Measurements from ENCODE around the gene MOB1A. TPM values are rescaled to one million over a fixed set of nuclear protein-coding genes. Genes with fewer than 3 reads are reported as not detected.

Gene MOB1A
- total and polyA plus RNA-seq, 10 of the 15 experiments (the other 5 are each of a cell fraction or from before 2014, with no cell fraction given): 41.2 to 232 (median 172) TPM

GRCh38 chr2:74105413-74105812 is 73.3 kb downstream of the MOB1A start (continued):
- TF ChIP-seq ZNF687 (IDR thresholded peaks at IDR 0.05): no peak
- TF ChIP-seq KDM1A (IDR thresholded peaks at IDR 0.05; ENCODE audit: borderline replicate concordance): no peak
- no peak for TF ChIP-seq ZNF24 (IDR thresholded peaks at IDR 0.05)
- TF ChIP-seq CHD2 (IDR thresholded peaks at IDR 0.05; ENCODE audit: borderline replicate concordance, low read depth, low read length): no peak

GRCh38 chr2:74104839-74105238 is 73.8 kb downstream of the MOB1A start:
- H3K4me2 ChIP-seq (ENCODE audit: control insufficient read depth, insufficient read depth): no peak overlapping the region
- POLR2A ChIA-PET: no interaction called here
- intact Hi-C loops (cut with micrococcal nuclease; ENCODE audit: unreplicated experiment) (loop anchor here (5.0 kb wide), 1 partner anchor 198 kb away; no protein-coding TSS in a partner anchor), in situ Hi-C loops (cut with MboI) (no loop called here)
- no peak for FAIRE-seq
- over 99% methylated on average over 7 of the region's 7 CpGs for WGBS (ENCODE audit: insufficient coverage, insufficient replicate concordance, low lambda C conversion rate, missing lambda C conversion rate)
- H3K9me3 ChIP-seq (replicated peaks; ENCODE audit: control insufficient read depth, insufficient read depth, low read length): no peaks in the 10 kb centered on the region
- RAD21 ChIA-PET (ENCODE audit: unreplicated experiment): interaction anchor here (0.7 to 1.6 kb wide), 3 partner anchors 197 to 280 kb away, joined by 4 to 7 read pairs (median 5); no protein-coding TSS in a partner anchor
- no peak overlapping the region for H3K4me3 ChIP-seq
- TF ChIP-seq POLR2A (IDR thresholded peaks at IDR 0.05; ENCODE audit: low read depth, low read length) (no peak), RAD21 (IDR thresholded peaks at IDR 0.05; ENCODE audit: insufficient read depth, low read depth, low read length) (peak; percentile 25; the same call in 1 of the 2 replicates), SMC3 (IDR thresholded peaks at IDR 0.05; ENCODE audit: borderline replicate concordance, low read length) (peak; percentile 16; the same call in 1 of the 2 replicates)
- no TSS peak for BruUV-seq (replicated peaks)
- H4K20me1 ChIP-seq (ENCODE audit: control insufficient read depth, insufficient read depth): no peaks in the 10 kb centered on the region
- H3K9ac ChIP-seq (ENCODE audit: control insufficient read depth, insufficient read depth, low read length): no peak overlapping the region
- no peak for ATAC-seq
- H3K79me2 ChIP-seq (ENCODE audit: control insufficient read depth, insufficient read depth, low read length): no peaks in the 10 kb centered on the region
- SMC1A ChIA-PET (ENCODE audit: uncharacterized antibody, unreplicated experiment): interaction anchor here (0.6 to 2.1 kb wide), 7 partner anchors 9 to 277 kb away, joined by 3 to 17 read pairs (median 3); partner anchors contain the start of gene STAMBP
- CTCF ChIA-PET: interaction anchor here (0.9 to 4.0 kb wide), 8 partner anchors 15 to 282 kb away, joined by 3 to 20 read pairs (median 4); no protein-coding TSS in a partner anchor
- H3K4me1 ChIP-seq (ENCODE audit: control insufficient read depth, insufficient read depth, low read length): no peaks in the 10 kb centered on the region
- H3K36me3 ChIP-seq (ENCODE audit: control insufficient read depth in 2 of 2, insufficient read depth in 2 of 2, low read length in 1 of 2): peaks cover 13 to 24% of the 10 kb centered on the region in 2 experiments; a peak in 3 of 4 replicates
- no peaks in the 10 kb centered on the region for H3K27me3 ChIP-seq (replicated peaks in 1 of 2; ENCODE audit: control insufficient read depth in 2 of 2, insufficient read depth in 2 of 2, low read length in 1 of 2)
- no peak for DNase-seq (ENCODE audit: low read depth, low spot score)
- no peak overlapping the region for H2AFZ ChIP-seq (ENCODE audit: control insufficient read depth, low read depth, low read length)
- no peak overlapping the region for H3K27ac ChIP-seq (ENCODE audit: control insufficient read depth, insufficient read depth)

Measured in GM12878 (cell line).